ENCODE data around the gene KRTAP23-1. TPM values are rescaled to one million over a fixed set of nuclear protein-coding genes. Genes with fewer than 3 reads are reported as not detected.

KRTAP23-1 gene
- total RNA-seq, 6 experiments from 2014 or later = not detected

DNA sequence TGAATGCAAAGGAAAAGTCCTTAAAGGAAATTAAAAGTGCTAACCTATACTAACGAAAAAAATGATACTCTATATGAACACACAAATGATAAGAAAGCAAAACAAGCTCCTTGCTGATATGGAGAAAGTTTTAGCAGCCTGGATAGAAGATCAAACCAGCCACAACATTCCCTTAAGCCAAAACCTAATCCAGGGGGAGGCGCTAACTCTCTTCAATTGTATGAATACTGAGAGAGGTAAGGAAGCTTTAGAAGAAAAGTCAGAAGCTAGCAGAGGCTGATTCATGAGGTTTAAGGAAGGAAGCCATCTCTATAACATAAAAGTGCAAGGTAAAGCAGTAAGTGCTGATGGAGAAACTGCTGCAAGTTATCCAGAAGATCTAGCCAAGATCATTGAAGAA is 3.4 kb downstream of the KRTAP23-1 start:
- no peak for TF ChIP-seq POLR2A (IDR thresholded peaks at IDR 0.05)
- TF ChIP-seq, protein P1, sequence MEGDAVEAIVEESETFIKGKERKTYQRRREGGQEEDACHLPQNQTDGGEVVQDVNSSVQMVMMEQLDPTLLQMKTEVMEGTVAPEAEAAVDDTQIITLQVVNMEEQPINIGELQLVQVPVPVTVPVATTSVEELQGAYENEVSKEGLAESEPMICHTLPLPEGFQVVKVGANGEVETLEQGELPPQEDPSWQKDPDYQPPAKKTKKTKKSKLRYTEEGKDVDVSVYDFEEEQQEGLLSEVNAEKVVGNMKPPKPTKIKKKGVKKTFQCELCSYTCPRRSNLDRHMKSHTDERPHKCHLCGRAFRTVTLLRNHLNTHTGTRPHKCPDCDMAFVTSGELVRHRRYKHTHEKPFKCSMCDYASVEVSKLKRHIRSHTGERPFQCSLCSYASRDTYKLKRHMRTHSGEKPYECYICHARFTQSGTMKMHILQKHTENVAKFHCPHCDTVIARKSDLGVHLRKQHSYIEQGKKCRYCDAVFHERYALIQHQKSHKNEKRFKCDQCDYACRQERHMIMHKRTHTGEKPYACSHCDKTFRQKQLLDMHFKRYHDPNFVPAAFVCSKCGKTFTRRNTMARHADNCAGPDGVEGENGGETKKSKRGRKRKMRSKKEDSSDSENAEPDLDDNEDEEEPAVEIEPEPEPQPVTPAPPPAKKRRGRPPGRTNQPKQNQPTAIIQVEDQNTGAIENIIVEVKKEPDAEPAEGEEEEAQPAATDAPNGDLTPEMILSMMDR (IDR thresholded peaks at IDR 0.05) = no peak
- no peak overlapping the region for H3K4me3 ChIP-seq
- no peak for DNase-seq
- H3K36me3 ChIP-seq = no peaks in the 10 kb centered on the region
- WGBS (ENCODE audit: insufficient coverage, low coverage, low lambda C conversion rate, missing lambda C conversion rate) = 44% methylated on average over 2 of the region's 2 CpGs
- no peaks in the 10 kb centered on the region for H3K9me3 ChIP-seq
- no peak for ATAC-seq
- no peak overlapping the region for H3K27ac ChIP-seq
- intact Hi-C loops (cut with DNase I) = loop anchor here (10.0 kb wide), 1 partner anchor 740 kb away; no protein-coding TSS in a partner anchor
- H3K27me3 ChIP-seq = no peaks in the 10 kb centered on the region
- no peaks in the 10 kb centered on the region for H3K4me1 ChIP-seq

DNA sequence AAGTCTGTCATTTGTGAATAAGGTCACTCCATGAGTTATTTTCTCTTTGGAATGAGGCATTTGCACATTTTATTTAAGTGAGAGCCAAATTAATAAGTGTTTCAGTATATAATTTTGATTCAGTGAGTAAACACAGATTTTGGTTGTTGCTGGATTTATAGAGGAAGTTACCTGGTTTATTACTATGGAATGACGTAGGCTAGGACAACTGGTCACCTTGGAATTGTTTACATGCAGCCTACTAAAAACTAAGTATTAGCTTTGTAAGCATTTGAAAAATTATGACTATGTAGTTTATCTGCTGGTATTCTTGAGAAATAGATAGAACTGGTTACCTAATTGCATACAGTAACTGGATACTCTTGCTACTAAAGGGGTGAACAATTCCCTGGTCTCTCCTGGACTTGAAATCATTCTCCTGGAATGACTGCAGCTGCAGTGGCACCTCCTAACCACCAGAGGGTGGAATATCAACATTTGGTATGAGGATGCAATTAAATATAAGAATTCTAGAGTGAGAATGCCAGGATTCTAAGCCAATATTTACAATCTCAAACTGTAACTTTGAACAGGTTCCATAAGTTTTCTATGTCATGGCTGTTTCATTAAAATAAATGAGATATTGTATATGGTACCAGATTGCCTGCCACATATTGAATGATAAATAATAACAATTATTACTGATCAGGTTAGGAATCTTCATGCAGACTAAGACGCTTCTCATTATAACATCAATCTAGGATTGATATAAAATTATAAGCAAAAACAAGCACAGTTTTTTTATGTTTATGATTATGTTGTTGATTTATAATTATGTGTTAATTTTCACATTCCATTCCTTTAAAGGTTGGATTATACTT is 7.5 kb downstream of the KRTAP23-1 start:
- H3K27me3 ChIP-seq = no peaks in the 10 kb centered on the region
- no peak overlapping the region for H3K27ac ChIP-seq
- intact Hi-C loops (cut with DNase I) = loop anchor here (10.0 kb wide), 1 partner anchor 744 kb away; no protein-coding TSS in a partner anchor
- DNase-seq = no peak
- ATAC-seq = peak; percentile 69 to 74 (median 72)
- no peak overlapping the region for H3K4me3 ChIP-seq
- WGBS (ENCODE audit: insufficient coverage, low coverage, low lambda C conversion rate, missing lambda C conversion rate) = 78% methylated on average over 2 of the region's 2 CpGs
- TF ChIP-seq, protein P1 (IDR thresholded peaks at IDR 0.05) = peak; percentile 73 to 92 (median 83)
- no peak for TF ChIP-seq POLR2A (IDR thresholded peaks at IDR 0.05)
- H3K36me3 ChIP-seq = no peaks in the 10 kb centered on the region
- no peaks in the 10 kb centered on the region for H3K4me1 ChIP-seq
- H3K9me3 ChIP-seq = no peaks in the 10 kb centered on the region

DNA sequence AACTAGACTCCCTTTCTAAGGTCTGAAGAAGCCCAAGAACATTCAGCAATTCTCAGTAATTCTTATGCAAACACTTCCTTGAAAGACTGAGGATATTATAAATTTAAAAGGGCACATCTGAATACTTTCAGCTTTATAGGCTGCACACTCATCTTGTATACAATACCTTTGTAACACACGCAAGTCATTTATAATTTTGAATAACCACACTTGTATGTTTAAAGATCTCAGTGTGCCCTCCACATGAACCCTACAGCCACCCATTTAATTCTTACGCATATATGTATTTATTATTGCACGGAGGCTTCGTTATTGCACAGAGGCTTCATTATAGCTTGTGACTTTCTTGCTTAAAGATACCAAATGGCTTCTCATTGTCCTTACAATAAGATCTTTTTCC is 9.7 kb downstream of the KRTAP23-1 start:
- 78% methylated on average over 4 of the region's 4 CpGs for WGBS (ENCODE audit: insufficient coverage, low coverage, low lambda C conversion rate, missing lambda C conversion rate)
- TF ChIP-seq POLR2A (IDR thresholded peaks at IDR 0.05) = no peak
- TF ChIP-seq, protein P1 (IDR thresholded peaks at IDR 0.05) = no peak
- no peaks in the 10 kb centered on the region for H3K9me3 ChIP-seq
- intact Hi-C loops (cut with DNase I) = no loop called here
- no peaks in the 10 kb centered on the region for H3K27me3 ChIP-seq
- H3K4me3 ChIP-seq = no peak overlapping the region
- H3K36me3 ChIP-seq = no peaks in the 10 kb centered on the region
- ATAC-seq (no peak), DNase-seq (no peak)
- no peaks in the 10 kb centered on the region for H3K4me1 ChIP-seq
- H3K27ac ChIP-seq = no peak overlapping the region

DNA sequence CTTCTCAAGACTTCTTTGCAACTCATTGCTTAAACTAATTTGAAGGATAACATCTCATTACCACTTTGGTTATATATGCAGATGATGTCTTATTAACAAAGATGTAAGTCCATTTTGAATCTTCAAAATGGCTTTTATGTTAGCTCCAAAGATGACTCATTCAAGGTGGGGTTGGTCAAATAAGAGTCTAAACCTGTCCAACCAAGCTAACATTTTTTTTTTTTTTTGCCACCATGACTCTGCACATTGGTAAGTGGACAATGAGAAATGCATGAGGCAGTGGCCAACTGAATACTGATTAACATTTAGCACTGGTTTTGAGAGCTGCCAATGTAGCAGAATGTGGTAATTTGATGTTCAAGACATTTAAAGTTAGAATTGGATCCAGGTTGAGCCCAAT is 10.6 kb downstream of the KRTAP23-1 start:
- no peak for TF ChIP-seq POLR2A (IDR thresholded peaks at IDR 0.05)
- TF ChIP-seq, protein P1 (IDR thresholded peaks at IDR 0.05) = no peak
- Histone ChIP-seq H3K4me3 (no peak overlapping the region), H3K27me3 (no peaks in the 10 kb centered on the region), H3K4me1 (no peaks in the 10 kb centered on the region), H3K9me3 (no peaks in the 10 kb centered on the region), H3K36me3 (no peaks in the 10 kb centered on the region), H3K27ac (no peak overlapping the region)
- DNase-seq (no peak), ATAC-seq (no peak)
- intact Hi-C loops (cut with DNase I) = no loop called here

All from right lobe of liver (tissue), 6 donors.